ENCODE data around the gene FUT3.
"Not testable (repeated sequence)": the region's sequence is repeated elsewhere in the genome, so short reads cannot be mapped to it uniquely, and the experiment has no call there.

Gene FUT3

DNA sequence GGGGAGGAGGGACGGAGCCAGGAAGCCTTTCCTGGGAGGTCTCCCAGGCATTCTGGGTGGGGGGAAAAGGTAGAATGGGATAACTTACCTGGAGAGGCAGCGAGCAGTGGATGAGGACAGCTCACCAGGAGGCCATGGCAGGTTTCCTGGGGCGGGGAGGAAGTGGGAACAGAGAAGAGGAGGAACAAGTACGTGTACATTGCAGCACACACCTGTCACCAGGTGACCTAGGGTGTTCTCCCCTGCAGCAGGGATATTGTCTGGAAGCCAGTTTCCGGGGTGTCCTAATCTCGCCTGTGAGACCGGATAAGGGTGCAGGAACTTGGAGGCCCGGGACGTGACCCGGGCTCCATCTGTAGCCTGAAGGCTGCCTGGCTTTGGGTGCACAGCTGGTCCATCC lies at the start of gene FUT3:
TSS of gene FUT3 (minus strand) at position 148 of the 400 bp plus-strand sequence.
- DNase-seq = no peak

DNA sequence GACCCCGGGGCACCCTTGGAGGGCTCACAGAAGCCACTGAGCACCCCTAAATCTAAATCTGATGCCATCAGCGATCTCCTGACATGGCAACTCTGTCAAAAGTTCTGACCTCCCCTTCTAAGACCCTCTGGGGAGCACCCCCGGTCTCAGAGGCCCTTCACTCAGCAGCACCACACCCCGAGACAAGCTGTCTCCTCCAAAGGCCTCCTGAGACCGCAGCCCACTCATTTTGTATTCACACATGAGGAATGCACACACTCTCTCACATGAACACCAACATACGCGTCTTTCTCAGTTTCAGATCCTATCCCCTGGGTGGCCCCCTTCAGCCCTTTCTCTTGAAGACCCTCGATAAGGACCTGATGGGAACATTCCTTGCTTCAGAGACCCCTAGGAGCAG lies 49.7 kb upstream of the FUT3 start:
- no peak for DNase-seq

DNA sequence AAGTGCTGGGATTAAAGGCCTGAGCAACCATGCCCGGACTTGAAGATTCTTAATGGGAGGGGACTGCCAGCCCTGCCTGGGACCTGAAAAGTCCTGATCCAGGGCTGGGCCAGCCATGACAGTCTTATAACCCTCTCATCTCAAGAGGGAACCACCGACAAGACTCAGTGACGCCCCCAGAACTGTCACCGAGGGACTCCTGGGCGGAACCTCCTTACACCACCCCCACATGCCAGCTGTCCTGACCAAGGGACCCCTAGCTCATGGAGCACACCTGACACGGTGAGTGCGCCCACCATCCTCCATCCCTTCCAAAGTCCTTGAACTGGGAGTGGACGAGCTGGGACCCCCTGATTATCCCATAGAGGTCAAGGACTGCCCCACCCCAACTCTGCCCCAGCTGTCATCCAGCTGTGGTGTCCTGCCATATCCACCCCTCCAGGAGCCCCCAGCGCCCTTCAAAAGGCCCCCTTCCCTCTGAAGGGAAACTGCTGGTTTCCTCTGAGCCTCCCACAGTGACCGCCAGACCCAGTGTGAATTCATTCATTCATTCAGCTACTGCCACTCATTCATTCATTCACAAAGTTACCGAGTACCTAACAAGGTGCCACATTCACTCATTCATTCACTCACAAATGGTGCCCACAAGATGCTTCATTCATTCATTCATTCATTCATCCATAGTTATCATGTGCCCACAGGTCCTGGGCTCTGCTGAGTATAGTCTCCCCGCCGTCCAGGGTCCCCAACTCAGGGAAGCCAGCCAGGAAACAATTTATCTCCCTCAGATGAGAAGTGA lies 48.7 kb upstream of the FUT3 start:
- no peak for DNase-seq

DNA sequence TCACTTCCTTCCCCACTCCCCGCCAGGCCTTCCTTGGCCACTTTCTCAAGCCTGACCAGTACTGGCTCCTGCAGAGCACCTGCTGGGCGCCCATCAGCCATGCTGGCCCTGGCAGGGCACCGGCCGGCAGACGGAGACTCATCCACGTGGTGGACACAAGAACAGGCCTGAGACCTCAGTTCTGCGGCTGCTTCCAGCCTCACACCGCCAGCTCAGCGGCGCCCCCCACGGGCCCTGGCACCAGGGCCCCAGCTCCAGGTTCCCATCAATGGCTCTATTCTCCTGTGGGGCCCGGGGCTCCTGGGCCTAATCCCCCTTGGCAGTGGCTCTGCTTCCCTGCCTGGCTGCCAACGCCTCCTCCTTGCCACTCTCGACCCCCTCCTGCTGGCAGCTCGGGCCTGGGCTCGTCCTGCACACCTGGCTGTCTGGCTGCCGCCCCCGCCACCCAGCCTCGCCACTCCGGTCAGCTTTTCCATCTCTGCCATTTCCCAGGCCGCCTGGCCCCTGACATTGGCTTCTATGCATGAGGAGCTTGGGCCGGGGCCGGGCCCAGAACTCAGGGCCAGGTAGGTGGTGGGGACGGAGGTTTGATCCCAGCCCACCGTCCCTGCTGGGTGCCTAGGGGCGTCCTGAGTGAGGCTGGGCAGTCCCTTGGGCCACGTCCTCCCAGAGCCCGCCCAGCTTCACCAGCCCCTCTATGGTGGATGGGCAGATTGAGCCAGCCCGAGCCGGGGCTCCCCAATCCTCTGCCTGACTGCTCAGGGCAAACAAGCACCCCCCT lies 46.1 kb upstream of the FUT3 start:
- DNase-seq = no peak

DNA sequence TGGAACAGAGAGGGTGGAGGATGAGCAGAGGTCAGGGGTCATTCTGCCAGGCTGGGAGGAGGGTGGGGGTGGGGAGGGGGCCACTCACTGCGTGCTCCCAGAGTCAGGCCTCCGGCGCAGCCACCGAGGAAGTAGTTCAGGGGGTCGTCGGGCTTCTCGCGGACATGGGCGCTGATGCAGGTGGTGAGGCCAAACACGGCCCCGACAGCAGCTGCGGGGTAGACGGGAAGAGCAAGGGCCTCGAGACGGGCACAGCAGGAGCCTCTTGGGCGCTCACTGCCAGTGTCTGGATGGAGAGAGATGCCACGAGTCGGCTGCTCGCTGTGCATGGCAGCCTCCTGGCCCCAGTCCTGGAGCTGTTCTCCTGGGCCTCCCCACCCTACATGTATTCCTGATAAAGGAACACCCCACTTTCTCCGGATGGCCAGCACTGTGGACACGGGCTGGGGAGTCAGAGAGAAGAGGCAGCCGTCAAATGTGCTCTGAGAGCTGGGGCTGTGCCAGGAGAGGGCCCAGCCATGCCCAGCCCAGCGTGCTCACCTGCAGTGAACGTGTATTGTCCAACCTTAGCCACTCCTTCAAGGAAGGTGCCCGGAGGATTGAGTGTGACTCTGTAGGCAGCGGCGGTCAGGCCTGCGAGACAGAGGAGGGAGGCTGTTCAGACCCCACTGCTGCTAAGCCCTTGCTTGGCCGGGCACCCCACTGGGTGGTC lies 45.3 kb upstream of the FUT3 start:
- DNase-seq = no peak

DNA sequence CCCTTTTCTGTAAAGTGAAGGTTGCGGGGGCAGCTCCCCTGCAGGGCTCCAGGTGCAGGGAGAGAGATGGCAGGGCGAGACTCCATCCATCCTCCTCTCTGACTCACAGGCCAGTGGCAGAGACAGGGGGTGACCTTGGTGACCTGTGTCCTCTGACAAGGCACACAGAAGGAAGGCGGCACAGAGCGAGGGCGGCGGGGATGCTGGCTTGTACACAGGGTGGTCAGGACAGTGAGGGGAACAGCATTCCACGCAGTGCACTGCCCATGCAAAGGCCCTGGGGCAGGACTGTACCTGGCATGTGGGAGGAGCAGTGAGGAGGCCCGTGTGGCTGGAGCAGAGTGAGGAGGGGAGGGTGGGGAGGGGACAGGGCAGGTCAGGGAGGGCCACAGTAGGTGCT lies 44.6 kb upstream of the FUT3 start:
- no peak for DNase-seq

DNA sequence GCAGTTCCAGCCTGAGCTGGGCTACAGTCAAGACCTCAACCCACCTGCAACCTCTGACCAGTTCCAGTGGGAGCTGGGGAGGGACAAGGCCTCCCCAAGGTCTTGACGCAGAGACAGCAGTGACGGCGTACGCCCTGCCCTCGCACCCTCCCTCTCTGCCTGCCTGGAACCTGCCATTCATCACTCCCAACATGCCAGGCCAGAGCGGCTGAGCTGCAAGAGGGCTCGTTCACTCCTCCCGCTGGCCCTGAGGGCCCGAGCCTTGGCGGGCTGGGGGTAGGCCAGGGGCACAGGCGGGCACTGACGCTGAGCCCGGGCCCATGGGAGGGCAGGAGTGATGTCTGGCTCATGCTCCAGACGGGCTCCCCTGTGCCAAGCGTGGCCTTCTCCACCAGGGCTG lies 44.2 kb upstream of the FUT3 start:
- DNase-seq = no peak

DNA sequence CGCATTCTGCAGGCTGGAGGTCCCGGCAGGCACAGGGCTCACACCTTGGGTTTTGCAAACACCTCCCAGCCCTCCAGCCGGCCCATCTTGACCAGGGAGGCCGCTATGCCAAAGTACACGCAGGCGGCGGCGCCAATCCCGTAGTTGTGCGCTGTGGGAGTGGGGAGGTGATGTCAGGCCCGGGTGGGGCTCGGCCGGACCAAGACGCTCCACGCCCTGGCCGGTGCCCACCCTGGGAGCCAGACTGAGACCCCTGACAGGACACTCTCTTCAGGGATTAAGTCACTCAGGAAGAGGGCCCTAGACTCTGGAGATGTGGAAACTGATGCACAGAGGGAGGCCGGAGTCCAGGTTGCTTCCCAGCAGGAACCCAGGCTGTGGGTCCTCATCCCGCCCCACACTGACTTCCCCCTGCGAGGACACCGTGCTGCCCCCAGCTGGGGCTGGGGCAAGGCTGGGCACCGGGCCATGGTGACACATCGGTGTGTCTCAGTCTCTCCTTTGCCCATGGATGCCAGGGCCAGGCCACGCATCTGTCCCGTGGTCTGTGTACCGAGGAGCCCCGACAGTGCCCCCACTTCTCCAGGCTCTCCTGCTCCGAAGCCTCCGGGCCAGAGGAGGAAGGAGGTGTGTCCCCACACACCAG lies 43.6 kb upstream of the FUT3 start:
- no peak for DNase-seq

DNA sequence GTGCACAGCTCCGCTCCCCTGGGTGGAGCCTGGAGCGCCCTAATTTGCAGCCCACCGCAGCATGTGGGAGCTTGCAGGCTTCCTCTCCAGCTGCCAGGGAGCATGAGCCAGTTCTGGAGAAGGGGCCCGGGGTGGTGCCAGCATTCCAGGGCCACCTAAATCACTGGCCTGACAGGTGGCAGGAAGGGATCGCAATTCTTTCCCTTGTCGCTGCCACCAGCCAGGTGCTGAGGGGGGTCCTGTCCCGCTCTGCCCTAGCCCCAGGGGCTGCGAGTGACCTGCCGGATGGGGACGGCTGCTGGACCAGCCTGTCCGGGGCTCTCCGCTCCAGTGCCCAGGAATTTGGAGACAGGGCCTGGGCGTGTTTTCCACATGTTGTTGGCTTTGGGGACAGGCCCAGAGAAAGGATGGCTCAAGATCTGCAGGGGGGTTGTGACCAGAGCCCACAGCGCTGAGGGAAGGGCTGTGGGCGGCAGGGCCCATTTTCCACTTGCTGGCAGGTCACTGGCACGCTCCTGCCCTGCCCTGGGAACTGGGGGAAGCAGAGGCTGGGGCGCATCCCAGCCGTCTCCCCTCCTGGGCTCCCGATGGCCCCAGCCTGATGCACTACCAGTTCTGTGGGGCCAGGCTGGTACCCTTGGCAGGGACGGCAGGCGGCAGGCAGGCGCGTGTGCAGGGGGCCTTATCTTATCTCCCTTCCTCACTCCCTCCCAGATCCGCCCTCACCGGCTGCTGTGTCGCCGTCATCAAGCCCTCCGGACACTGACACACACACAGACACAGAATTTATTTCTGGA lies 42.9 kb upstream of the FUT3 start:
- DNase-seq = no peak

DNA sequence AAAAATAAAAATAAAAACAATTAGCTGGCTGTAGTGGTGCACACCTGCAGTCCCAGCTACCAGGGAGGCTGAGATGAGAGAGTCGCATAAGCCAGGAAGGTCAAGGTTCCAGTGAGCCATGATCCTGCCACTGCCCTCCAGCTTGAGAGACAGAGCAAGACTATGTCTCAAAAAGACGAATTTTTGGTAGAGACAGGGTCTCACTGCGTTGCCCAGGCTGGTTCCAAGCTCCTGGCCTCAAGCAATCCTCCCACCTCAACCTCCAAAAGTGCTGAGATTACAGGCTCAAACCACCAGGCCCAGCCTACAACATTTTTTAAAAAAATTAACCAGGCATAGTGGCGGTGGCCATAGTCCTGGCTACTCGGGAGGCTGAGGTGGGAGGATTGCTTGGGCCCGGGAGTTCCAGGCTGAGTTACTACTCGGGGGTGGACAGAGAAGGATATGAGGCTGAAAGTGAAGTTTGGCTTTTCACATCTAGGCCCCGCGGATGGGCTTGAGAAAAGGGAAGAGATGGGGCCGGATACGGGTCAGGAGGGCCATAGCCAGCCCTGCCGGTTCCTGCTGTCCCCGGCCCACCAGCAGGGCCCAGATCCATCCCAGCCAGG lies 42.2 kb upstream of the FUT3 start:
- DNase-seq = no peak

DNA sequence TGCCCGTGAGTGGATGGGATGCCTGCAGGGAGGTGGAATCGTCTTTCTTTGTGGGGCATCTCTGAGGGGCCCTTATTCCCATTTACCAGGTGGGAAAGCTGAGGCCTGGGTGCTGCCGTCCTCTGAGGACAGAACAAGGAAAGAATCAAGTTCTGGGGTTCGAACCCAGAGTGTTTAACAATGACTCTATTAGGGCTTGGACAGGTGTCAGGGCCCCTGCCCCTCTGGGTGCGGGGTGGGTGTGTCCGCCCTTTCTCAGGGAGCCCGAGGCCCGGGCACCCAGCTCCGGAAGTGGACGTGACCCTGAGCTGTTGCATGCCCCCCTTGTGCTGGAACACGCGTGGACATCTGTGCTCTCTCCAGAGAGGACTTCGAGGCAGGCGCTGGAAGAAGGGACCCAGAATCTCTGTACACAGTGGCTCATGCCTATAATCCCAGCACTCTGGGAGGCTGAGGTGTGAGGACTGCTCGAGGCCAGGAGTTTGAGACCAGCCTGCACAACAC lies 41.6 kb upstream of the FUT3 start:
- DNase-seq = no peak

DNA sequence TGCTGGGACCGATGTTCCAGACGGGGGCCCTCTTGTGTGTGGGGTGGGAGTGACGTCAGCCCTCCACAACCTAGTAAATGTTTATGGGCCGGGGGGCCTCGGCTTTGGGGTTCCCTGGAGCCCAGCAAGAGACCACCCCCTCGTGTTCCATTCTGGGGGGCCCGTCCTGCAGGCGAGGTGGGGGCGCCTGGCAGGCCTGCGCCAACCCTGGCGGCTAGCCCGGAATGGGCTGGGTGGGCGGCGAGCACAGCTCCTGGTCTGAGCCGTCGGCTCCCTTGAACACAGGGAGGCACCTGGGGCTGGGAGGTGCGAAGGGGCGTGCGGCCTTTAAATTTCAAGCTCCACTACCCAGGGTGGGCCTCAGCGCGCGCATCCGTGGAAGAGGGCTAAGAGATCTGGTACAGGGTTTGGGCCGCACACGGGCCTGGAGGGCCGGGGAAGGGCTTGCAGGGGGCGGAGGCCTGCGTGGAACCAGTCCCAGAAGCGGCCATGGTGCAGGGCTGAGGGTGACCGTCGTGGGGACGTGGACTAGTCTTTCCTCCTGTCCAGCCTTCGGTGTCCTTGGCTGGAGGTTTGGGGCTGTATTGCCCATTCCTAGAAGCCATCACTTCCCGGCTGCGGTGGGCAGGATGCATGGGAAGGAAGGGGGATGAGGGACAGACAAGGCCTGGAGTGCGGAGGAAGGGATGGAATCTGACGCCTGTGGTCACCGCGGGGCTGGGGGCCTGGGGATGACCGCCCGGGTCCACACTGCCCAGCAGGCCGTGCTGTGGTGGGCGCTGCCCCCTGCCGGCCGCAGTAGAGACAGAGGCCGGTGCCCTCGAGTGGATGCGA lies 40.9 kb upstream of the FUT3 start:
- no peak for DNase-seq

DNA sequence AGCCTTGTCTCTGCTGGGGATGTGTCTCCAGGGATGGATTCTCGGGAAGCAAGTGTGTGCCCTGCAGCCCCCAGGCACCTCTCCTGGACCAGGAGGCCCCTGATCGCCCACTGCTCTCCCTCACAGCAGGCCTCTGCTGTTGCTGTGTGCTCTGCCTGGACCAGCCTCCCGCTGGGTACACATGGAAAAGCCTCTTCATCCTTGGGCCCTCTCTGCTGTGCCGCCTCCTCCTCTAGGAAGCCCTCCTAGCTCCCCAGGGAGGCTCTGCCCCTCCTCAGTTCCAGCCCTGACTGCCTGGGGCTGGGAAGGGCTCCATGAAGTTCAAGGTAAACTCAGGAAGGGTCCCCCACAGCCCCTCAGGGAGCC lies 40.3 kb upstream of the FUT3 start:
- no peak for DNase-seq

DNA sequence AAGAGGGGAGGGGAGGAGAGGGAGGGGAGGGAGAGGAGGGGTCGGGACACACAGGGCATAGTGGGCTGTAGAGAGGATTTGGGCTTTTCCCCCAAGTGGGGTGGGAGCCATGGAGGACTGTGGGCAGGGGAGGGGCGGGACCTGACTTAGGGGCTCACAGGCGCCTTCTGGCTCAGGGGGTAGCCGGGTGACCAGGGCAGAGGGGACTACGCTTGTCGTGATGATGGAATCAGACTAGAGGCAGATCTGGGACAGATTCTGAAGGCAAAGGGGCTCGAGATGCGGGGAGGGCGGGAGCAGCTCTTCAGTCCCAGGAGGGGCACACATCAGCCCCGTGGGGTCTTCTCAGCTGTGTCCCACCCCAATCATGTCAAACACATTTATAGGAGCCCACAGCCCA lies 38.9 kb upstream of the FUT3 start:
- DNase-seq = no peak

DNA sequence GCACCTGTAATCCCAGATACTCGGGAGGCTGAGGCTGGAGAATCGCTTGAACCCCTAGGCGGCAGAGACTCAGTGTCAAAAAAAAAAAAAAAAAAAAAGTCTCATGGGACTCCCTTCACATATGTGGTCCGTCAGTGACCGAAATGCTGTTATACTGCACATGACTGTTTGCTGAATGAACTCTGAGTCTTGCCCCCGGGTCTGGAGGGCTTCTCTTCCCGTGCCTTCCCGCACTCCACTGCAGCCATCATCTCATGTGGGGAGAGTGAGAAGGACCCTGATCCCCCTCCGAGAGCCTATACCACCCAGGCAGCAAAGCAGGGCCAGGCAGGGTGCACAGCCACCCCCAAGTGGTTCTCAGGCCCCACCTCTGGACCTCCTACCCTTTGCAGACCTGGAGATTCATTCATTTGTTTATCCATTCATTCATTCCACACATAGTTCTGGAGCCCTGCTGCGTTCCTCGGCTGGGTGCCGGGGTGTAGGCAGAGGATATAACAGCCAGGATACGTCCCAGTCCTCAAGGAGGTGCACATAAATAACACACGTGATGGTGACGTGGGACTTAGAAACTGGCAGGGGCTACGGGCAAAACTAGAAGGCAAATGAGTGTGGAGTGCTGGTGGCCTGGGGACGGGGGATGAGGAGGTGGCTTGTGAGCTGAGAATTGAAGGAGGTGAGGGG lies 38.2 kb upstream of the FUT3 start:
- DNase-seq = no peak

DNA sequence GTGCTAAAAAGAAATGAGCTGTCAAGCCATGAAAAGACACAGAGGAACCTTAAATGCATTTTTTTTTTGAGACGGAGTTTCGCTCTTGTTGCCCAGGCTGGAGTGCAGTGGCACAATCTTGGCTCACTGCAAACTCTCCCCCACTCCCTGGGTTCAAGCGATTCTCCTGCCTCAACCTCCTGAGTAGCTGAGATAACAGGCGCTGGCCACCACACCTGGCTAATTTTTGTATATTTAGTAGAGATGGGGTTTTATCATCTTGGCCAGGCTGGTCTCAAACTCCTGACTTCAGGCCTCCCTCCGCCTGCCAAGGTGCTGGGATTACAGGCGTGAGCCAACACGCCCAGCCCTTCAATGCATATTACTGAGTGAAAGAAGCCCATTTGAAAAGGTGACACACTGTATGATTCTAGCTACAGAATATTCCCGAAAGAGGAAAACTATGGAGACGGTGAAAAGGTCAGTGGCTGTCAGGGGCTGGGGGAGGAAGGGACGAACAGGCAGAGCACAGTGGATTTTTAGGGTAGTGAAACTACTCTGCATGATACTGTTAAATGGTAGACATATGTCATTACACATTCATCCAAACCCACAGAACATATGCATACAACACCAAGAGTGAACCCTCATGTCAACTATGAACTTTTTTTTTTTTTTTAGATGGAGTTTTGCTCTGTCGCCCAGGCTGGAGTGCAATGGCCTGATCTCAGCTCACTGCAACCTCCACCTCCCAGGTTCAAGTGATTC lies 33.0 kb upstream of the FUT3 start:
- DNase-seq = not testable (repeated sequence)

DNA sequence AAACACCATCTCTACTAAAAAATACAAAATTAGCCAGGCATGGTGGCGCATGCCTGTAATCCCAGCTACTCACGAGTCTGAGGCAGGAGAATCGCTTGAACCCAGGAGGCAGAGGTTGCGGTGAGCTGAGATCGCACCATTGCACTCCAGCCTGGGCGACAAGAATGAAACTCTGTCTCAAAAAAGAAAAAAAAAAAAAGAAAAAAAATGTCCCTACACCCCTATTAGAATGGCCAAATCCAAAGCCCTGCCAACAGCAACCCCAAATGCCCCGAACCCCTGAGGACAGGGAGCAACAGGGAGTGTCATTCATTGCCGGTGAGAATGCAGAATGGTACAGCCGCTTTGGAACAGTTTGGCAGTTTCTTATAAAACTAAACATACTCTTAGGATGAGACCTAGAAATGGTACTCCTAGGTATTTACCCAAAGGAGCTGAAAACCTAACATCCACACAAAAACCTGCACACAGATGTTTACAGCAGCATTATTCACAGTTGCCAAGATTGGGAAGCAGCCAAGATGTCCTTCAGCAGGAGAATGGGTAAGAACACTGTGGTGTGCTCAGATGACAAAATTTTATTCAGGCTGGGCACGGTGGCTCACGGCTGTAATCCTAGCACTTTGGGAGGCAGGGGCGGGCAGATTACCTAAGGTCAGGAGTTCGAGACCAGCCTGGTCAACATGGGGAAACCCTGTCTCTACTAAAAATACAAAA lies 32.1 kb upstream of the FUT3 start:
- not testable (repeated sequence) for DNase-seq

DNA sequence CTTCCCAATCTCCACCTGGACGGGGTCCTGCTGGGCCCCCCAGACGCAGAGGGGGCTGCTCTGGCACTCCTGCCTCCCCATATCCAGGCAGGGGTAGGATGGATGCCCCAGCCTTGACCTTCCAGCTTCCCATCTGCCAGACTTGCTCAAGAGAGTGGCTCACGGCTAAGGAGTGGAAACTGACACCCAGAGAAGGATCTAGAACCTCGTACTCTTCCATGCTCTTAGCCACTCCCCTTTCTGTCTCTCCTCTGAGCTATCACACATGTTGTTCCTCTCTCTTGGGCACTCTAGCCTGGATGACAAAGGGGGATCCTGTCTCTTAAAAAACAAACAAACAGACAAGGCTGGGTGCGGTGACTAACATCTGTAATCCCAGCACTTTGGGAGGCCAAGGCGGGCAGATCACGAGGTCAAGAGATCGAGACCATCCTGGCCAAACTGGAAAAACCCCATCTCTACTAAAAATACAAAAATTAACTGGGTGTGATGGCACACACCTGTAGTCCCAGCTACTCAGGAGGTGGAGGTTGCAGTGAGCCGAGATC lies 31.2 kb upstream of the FUT3 start:
- DNase-seq = no peak
